ENCODE measurements around the gene ZFP62. TPM values are rescaled to one million over a fixed set of nuclear protein-coding genes. Genes with fewer than 3 reads are reported as not detected.
A peak's percentile ranks its signal among the peaks of the same experiment; 100 is the strongest.

ZFP62 gene
- total RNA-seq, 1 experiment from 2014 or later: 30.7 TPM

GRCh38 chr5:180860887-180861822 is at the start of gene ZFP62 (continued):
- TF ChIP-seq, protein P1, sequence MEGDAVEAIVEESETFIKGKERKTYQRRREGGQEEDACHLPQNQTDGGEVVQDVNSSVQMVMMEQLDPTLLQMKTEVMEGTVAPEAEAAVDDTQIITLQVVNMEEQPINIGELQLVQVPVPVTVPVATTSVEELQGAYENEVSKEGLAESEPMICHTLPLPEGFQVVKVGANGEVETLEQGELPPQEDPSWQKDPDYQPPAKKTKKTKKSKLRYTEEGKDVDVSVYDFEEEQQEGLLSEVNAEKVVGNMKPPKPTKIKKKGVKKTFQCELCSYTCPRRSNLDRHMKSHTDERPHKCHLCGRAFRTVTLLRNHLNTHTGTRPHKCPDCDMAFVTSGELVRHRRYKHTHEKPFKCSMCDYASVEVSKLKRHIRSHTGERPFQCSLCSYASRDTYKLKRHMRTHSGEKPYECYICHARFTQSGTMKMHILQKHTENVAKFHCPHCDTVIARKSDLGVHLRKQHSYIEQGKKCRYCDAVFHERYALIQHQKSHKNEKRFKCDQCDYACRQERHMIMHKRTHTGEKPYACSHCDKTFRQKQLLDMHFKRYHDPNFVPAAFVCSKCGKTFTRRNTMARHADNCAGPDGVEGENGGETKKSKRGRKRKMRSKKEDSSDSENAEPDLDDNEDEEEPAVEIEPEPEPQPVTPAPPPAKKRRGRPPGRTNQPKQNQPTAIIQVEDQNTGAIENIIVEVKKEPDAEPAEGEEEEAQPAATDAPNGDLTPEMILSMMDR (IDR thresholded peaks at IDR 0.05 in 2 of 3, conservative IDR thresholded peaks at IDR 0.05 in 1 of 3; ENCODE audit: borderline replicate concordance in 1 of 3, insufficient read depth in 1 of 3, low read depth in 2 of 3, low read length in 2 of 3): peak in 1 of 3 experiments; percentile 5; a peak in 1 of 6 replicates
- TF ChIP-seq RAD21 (IDR thresholded peaks at IDR 0.05; ENCODE audit: low read depth): no peak
- no peak for TF ChIP-seq ATF3 (IDR thresholded peaks at IDR 0.05)

DNA sequence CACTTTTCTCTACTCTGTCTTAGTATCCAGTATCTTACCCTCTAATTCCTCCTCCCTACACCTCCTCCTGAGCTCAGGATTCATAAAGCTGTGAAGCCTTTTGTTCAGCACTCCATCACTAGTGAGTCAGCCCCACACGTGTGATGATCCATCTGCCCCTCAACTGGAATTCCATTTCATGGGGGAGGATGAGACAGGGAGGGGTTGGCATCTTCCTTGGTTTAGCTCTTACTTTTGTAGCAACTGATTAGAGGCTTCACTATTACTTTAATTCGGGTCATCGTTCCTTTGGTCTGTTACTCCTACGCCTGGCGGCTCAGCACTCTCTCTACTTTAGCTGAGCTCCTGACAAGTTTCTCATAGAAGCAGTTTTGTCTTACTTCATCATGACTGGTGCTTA is 49.7 kb upstream of the ZFP62 start:
- H3K79me2 ChIP-seq (ENCODE audit: insufficient read depth, low read length): no peaks in the 10 kb centered on the region
- no peaks in the 10 kb centered on the region for H3K27me3 ChIP-seq (ENCODE audit: insufficient read depth, low read length)
- H2AFZ ChIP-seq (ENCODE audit: low read depth, low read length, poor library complexity, severe bottlenecking): no peak overlapping the region
- no peaks in the 10 kb centered on the region for H4K20me1 ChIP-seq (ENCODE audit: insufficient read depth)
- BruUV-seq (replicated peaks): no TSS peak
- DNase-seq (ENCODE audit: low read depth, low spot score): no peak
- intact Hi-C loops (cut with micrococcal nuclease): no loop called here
- H3K27ac ChIP-seq (ENCODE audit: low read depth, low read length): no peak overlapping the region
- ATAC-seq: no peak
- ChIA-PET CTCF (no interaction called here), RAD21 (ENCODE audit: low non-redundant PET in 1 of 2, low total read pairs in 2 of 2, uncharacterized antibody in 2 of 2, unreplicated experiment in 2 of 2) (no interaction called here), POLR2A (no interaction called here)
- no peaks in the 10 kb centered on the region for H3K9me2 ChIP-seq (ENCODE audit: insufficient read depth)
- no peak overlapping the region for H3K9ac ChIP-seq (ENCODE audit: low read length)
- H3K4me3 ChIP-seq (replicated peaks in 1 of 2; ENCODE audit: low read depth in 1 of 2, low read length in 2 of 2): no peak overlapping the region
- TF ChIP-seq, protein P2, sequence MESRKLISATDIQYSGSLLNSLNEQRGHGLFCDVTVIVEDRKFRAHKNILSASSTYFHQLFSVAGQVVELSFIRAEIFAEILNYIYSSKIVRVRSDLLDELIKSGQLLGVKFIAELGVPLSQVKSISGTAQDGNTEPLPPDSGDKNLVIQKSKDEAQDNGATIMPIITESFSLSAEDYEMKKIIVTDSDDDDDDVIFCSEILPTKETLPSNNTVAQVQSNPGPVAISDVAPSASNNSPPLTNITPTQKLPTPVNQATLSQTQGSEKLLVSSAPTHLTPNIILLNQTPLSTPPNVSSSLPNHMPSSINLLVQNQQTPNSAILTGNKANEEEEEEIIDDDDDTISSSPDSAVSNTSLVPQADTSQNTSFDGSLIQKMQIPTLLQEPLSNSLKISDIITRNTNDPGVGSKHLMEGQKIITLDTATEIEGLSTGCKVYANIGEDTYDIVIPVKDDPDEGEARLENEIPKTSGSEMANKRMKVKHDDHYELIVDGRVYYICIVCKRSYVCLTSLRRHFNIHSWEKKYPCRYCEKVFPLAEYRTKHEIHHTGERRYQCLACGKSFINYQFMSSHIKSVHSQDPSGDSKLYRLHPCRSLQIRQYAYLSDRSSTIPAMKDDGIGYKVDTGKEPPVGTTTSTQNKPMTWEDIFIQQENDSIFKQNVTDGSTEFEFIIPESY (IDR thresholded peaks at IDR 0.05; ENCODE audit: extremely low read depth, insufficient replicate concordance, low read length): no peak
- TF ChIP-seq, protein P1 (IDR thresholded peaks at IDR 0.05 in 2 of 3, conservative IDR thresholded peaks at IDR 0.05 in 1 of 3; ENCODE audit: borderline replicate concordance in 1 of 3, insufficient read depth in 1 of 3, low read depth in 2 of 3, low read length in 2 of 3): no peak
- no peak for TF ChIP-seq SP1 (IDR thresholded peaks at IDR 0.05; ENCODE audit: low read depth)
- no peak for TF ChIP-seq SIN3A (IDR thresholded peaks at IDR 0.05; ENCODE audit: low read depth)
- H3K4me2 ChIP-seq (ENCODE audit: low read length): no peak overlapping the region
- no peaks in the 10 kb centered on the region; a peak in 1 of 4 replicates for H3K9me3 ChIP-seq (ENCODE audit: control insufficient read depth in 1 of 2, insufficient read depth in 1 of 2, low read depth in 1 of 2, low read length in 2 of 2)
- no peaks in the 10 kb centered on the region for H3K4me1 ChIP-seq (ENCODE audit: control insufficient read depth in 1 of 2, insufficient read depth in 2 of 2, low read length in 2 of 2)
- no peaks in the 10 kb centered on the region for H3K36me3 ChIP-seq (ENCODE audit: control insufficient read depth in 1 of 2, insufficient read depth in 2 of 2, low read length in 2 of 2)
